Fibroblast of pulmonary artery (primary cell): Measurements from ENCODE around the gene BMP5.

Experiments used
- DNase-seq: peaks from one replicate; pipeline ENCODE4 v3.0.0-alpha.2; 2010; ENCODE audit warnings: low read depth
- H3K4me3 ChIP-seq: replicated peaks from 2 replicates; pipeline ENCODE4 v1.5.1; 2011; ENCODE audit warnings: low read depth, mild to moderate bottlenecking, control low read depth, low read length, moderate library complexity
- CTCF ChIP-seq: IDR thresholded peaks from 2 replicates; pipeline ENCODE4 v1.5.1; 2011; ENCODE audit warnings: mild to moderate bottlenecking, control low read depth, low read length, inconsistent platforms; ENCODE audit errors: missing control alignments

BMP5 gene

GRCh38 chr6:55875400-55875799 lies at the start of gene BMP5:
Gene BMP5, minus strand, starts transcription at chr6:55875590. Its CDS starts 725 bp downstream, at chr6:55874865.
- TF ChIP-seq CTCF = no peak
- no peak within 1 kb of the TSS for H3K4me3 ChIP-seq
- DNase-seq = no peak

- no peak for DNase-seq
- no peak for TF ChIP-seq CTCF
- H3K4me3 ChIP-seq = no peak overlapping the region
These were observed 47.0 kb upstream of the BMP5 start for GRCh38 chr6:55922406-55922805.

GRCh38 chr6:55919716-55920308 lies 44.4 kb upstream of the BMP5 start:
- H3K4me3 ChIP-seq = no peak overlapping the region
- TF ChIP-seq CTCF = no peak
- no peak for DNase-seq

- no peak overlapping the region for H3K4me3 ChIP-seq
- DNase-seq = peak; percentile 57
- no peak for TF ChIP-seq CTCF
These were observed 43.2 kb upstream of the BMP5 start for GRCh38 chr6:55918639-55919038.

- no peak for TF ChIP-seq CTCF
- no peak overlapping the region for H3K4me3 ChIP-seq
- DNase-seq = no peak
These were observed 42.5 kb upstream of the BMP5 start for GRCh38 chr6:55917751-55918415.

GRCh38 chr6:55916188-55916587 lies 40.8 kb upstream of the BMP5 start:
- peak; percentile 54 for DNase-seq
- no peak for TF ChIP-seq CTCF
- H3K4me3 ChIP-seq = no peak overlapping the region
